Glutamatergic neuron (in vitro differentiated cells): Measurements from ENCODE around the gene CENPU. TPM values are rescaled to one million over a fixed set of nuclear protein-coding genes. Genes with fewer than 3 reads are reported as not detected.

ENCODE experiments used
- DNase-seq: peaks from one replicate; pipeline ENCODE4 v3.0.0; 2022
- H3K27ac Mint-ChIP-seq: one replicate; pipeline ENCODE4 v1.8.0; 2020; ENCODE audit warnings: mild to moderate bottlenecking, mixed read lengths, inconsistent platforms; ENCODE audit not compliant: unreplicated experiment
- H3K27me3 Mint-ChIP-seq: one replicate; pipeline ENCODE4 v1.8.0; 2020; ENCODE audit warnings: mild to moderate bottlenecking, moderate library complexity, mixed read lengths, inconsistent platforms; ENCODE audit not compliant: unreplicated experiment
- H3K36me3 Mint-ChIP-seq: one replicate; pipeline ENCODE4 v1.8.0; 2020; ENCODE audit warnings: mild to moderate bottlenecking, mixed read lengths, inconsistent platforms; ENCODE audit not compliant: unreplicated experiment
- H3K4me1 Mint-ChIP-seq: one replicate; pipeline ENCODE4 v1.8.0; 2020; ENCODE audit warnings: mild to moderate bottlenecking, low read depth, mixed read lengths, inconsistent platforms; ENCODE audit not compliant: unreplicated experiment
- H3K4me3 Mint-ChIP-seq: one replicate; pipeline ENCODE4 v1.8.0; 2020; ENCODE audit warnings: mild to moderate bottlenecking, mixed read lengths, inconsistent platforms; ENCODE audit not compliant: unreplicated experiment
- H3K9me3 Mint-ChIP-seq: one replicate; pipeline ENCODE4 v1.8.0; 2020; ENCODE audit warnings: mild to moderate bottlenecking, moderate library complexity, mixed read lengths, inconsistent platforms; ENCODE audit not compliant: unreplicated experiment
- CTCF ChIP-seq: fragments of 200-600 bp; sonication (generic); IDR thresholded peaks from one replicate; pipeline ENCODE4 v1.5.0; 2021; ENCODE audit not compliant: partially characterized antibody, unreplicated experiment
- total RNA-seq: library from RNA; stranded (reverse); fragmentation: NEBNext Ultra II Directional; extraction: Animal tissue kit (Norgen Biotek cat#: 25700); gene quantifications from one replicate; pipeline ENCODE4 v1.2.1, GENCODE V29; 2021; ENCODE audit not compliant: unreplicated experiment

CENPU gene
- total RNA-seq, 1 donor from 2014 or later = 18.0 TPM

- DNase-seq = peak; percentile 30
- Mint-ChIP-seq H3K9me3 (peaks cover 30% of the 10 kb centered on the region), H3K27me3 (peaks cover 14% of the 10 kb centered on the region), H3K4me3 (peak overlapping the region; percentile 95), H3K36me3 (peaks cover 7% of the 10 kb centered on the region), H3K27ac (peak overlapping the region; percentile 93), H3K4me1 (peaks cover 22% of the 10 kb centered on the region)
- no peak for TF ChIP-seq CTCF
Observed at GRCh38 chr4:184649971-184650855, 83.7 kb downstream of the CENPU start.

GRCh38 chr4:184649026-184649970 lies 84.6 kb downstream of the CENPU start, which contains the start of the genes CASP3 and PRIMPOL:
Gene CASP3, minus strand, starts transcription at chr4:184649447. Its CDS starts 10,994 bp downstream, at chr4:184638453.
Gene PRIMPOL, plus strand, starts transcription at chr4:184649738. Its CDS starts 7,403 bp downstream, at chr4:184657141.
- H3K4me3 Mint-ChIP-seq = peak within 1 kb of the TSS; percentile 97
- H3K27me3 Mint-ChIP-seq = peaks cover 14% of the 10 kb centered on the region
- H3K9me3 Mint-ChIP-seq = peaks cover 30% of the 10 kb centered on the region
- H3K36me3 Mint-ChIP-seq = peaks cover 7% of the 10 kb centered on the region
- no peak for TF ChIP-seq CTCF
- DNase-seq = peak; percentile 99
- H3K27ac Mint-ChIP-seq = peak within 1 kb of the TSS; percentile 95
- peaks cover 24% of the 10 kb centered on the region for H3K4me1 Mint-ChIP-seq

- H3K9me3 Mint-ChIP-seq = peaks cover 27% of the 10 kb centered on the region
- H3K4me1 Mint-ChIP-seq = peaks cover 22% of the 10 kb centered on the region
- no peak for TF ChIP-seq CTCF
- DNase-seq = peak; percentile 41
- H3K27me3 Mint-ChIP-seq = peaks cover 14% of the 10 kb centered on the region
- H3K27ac Mint-ChIP-seq = peak overlapping the region; percentile 95
- H3K4me3 Mint-ChIP-seq = peak overlapping the region; percentile 97
- H3K36me3 Mint-ChIP-seq = peaks cover 7% of the 10 kb centered on the region
Observed at GRCh38 chr4:184648313-184649025, 85.4 kb downstream of the CENPU start.

- DNase-seq = no peak
- H3K4me3 Mint-ChIP-seq = peak overlapping the region; percentile 97
- peaks cover 17% of the 10 kb centered on the region for H3K27me3 Mint-ChIP-seq
- peak overlapping the region; percentile 95 for H3K27ac Mint-ChIP-seq
- peaks cover 7% of the 10 kb centered on the region for H3K36me3 Mint-ChIP-seq
- TF ChIP-seq CTCF = no peak
- peaks cover 25% of the 10 kb centered on the region for H3K9me3 Mint-ChIP-seq
- peaks cover 24% of the 10 kb centered on the region for H3K4me1 Mint-ChIP-seq
Observed at GRCh38 chr4:184648054-184648312, 85.9 kb downstream of the CENPU start.
